GM23248 (cell line): ENCODE measurements around the gene SERPINH1. TPM values are rescaled to one million over a fixed set of nuclear protein-coding genes. Genes with fewer than 3 reads are reported as not detected.

Experiments used
- DNase-seq: peaks from one replicate; pipeline ENCODE4 v3.0.0-alpha.2; 2015
- H2AFZ ChIP-seq: fragments of 200-600 bp; sonication (generic); 2 replicates; pipeline ENCODE4 v1.6.1; 2016; ENCODE audit warnings: antibody characterized with exemption
- H3F3A ChIP-seq: fragments of 200-600 bp; sonication (generic); 2 replicates; pipeline ENCODE4 v1.6.1; 2016; ENCODE audit warnings: mild to moderate bottlenecking, antibody characterized with exemption, mixed run types; ENCODE audit not compliant: insufficient read depth
- H3K27ac ChIP-seq: fragments of 200-600 bp; sonication (generic); 2 replicates; pipeline ENCODE4 v1.5.1; 2016; ENCODE audit warnings: mild to moderate bottlenecking
- H3K27me3 ChIP-seq: fragments of 200-600 bp; sonication (generic); replicated peaks from 2 replicates; pipeline ENCODE4 v1.6.1; 2016; ENCODE audit warnings: mild to moderate bottlenecking; ENCODE audit not compliant: insufficient read depth
- H3K36me3 ChIP-seq: fragments of 200-600 bp; sonication (generic); 2 replicates; pipeline ENCODE4 v1.6.1; 2016; ENCODE audit warnings: low read depth, mild to moderate bottlenecking
- H3K4me1 ChIP-seq: fragments of 200-600 bp; sonication (generic); 2 replicates; pipeline ENCODE4 v1.6.1; 2016; ENCODE audit warnings: mild to moderate bottlenecking; ENCODE audit not compliant: insufficient read depth
- H3K4me2 ChIP-seq: fragments of 200-600 bp; sonication (generic); one replicate; pipeline ENCODE4 v1.6.1; 2016; ENCODE audit warnings: mild to moderate bottlenecking; ENCODE audit not compliant: unreplicated experiment
- H3K4me3 ChIP-seq: fragments of 200-600 bp; sonication (generic); 2 replicates; pipeline ENCODE4 v1.5.1; 2016; ENCODE audit warnings: mild to moderate bottlenecking
- H3K79me2 ChIP-seq: fragments of 200-600 bp; sonication (generic); 2 replicates; pipeline ENCODE4 v1.6.1; 2016; ENCODE audit warnings: mild to moderate bottlenecking; ENCODE audit not compliant: insufficient read depth
- H3K9ac ChIP-seq: fragments of 200-600 bp; sonication (generic); 2 replicates; pipeline ENCODE4 v1.6.1; 2016; ENCODE audit warnings: mild to moderate bottlenecking
- H3K9me2 ChIP-seq: fragments of 200-600 bp; sonication (generic); 2 replicates; pipeline ENCODE4 v1.6.1; 2016; ENCODE audit warnings: mixed run types, mild to moderate bottlenecking, moderate library complexity; ENCODE audit not compliant: insufficient read depth
- H3K9me3 ChIP-seq: fragments of 200-600 bp; sonication (generic); one replicate; pipeline ENCODE4 v1.6.1; 2017; ENCODE audit warnings: low read depth
- H4K20me1 ChIP-seq: fragments of 200-600 bp; sonication (generic); 2 replicates; pipeline ENCODE4 v1.6.0; 2016; ENCODE audit not compliant: insufficient read depth
- EZH2 ChIP-seq: fragments of 200-600 bp; sonication (generic); IDR thresholded peaks from 2 replicates; pipeline ENCODE4 v1.6.1; 2018; ENCODE audit warnings: antibody characterized with exemption, mild to moderate bottlenecking; ENCODE audit not compliant: insufficient read depth, poor library complexity, severe bottlenecking
- EZH2phosphoT487 ChIP-seq: fragments of 200-600 bp; sonication (generic); IDR thresholded peaks from 2 replicates; pipeline ENCODE4 v1.6.1; 2018; ENCODE audit warnings: antibody characterized with exemption, moderate library complexity, mild to moderate bottlenecking, low read depth; ENCODE audit not compliant: insufficient read depth
- WGBS, 2 experiments: methylation state at CpG; one replicate each; pipeline ENCODE4 v1.1.6; 2015 to 2017; ENCODE audit warnings: low lambda C conversion rate in 2 of 2, low coverage in 1 of 2; ENCODE audit errors: missing lambda C conversion rate in 2 of 2; 5-methylcytosine and 5-hydroxymethylcytosine counted together
- in situ Hi-C: fragments of 300-500 bp; cut with MboI; formaldehyde crosslinking; loops from 2 replicates; pipeline ENCODE4 v1.15.0; 2020
- polyA plus RNA-seq: library from polyadenylated mRNA; unstranded; fragments of >200 nt; fragmentation: Nextera tagmentation; extraction: Ambion mirVana; gene quantifications from 2 replicates; pipeline ENCODE4 v1.2.1, GENCODE V29; 2016
- total RNA-seq: library from RNA; depleted of rRNA; stranded (reverse); fragments of >200 nt; shearing (Covaris generic); gene quantifications from 2 replicates; pipeline ENCODE4 v1.2.3, GENCODE V29; 2014

SERPINH1 gene
- total and polyA plus RNA-seq, 2 experiments from 2014 or later, result 520 to 1,872 TPM

- Histone ChIP-seq H3K4me3 (no peak overlapping the region), H3K27ac (no peak overlapping the region), H3F3A (no peaks in the 10 kb centered on the region), H3K79me2 (no peaks in the 10 kb centered on the region), H3K4me1 (no peaks in the 10 kb centered on the region), H4K20me1 (no peaks in the 10 kb centered on the region), H3K27me3 (no peaks in the 10 kb centered on the region), H3K4me2 (no peak overlapping the region), H3K9me3 (no peaks in the 10 kb centered on the region), H3K36me3 (no peaks in the 10 kb centered on the region), H3K9me2 (no peaks in the 10 kb centered on the region), H3K9ac (no peak overlapping the region), H2AFZ (no peak overlapping the region)
- WGBS, 2 experiments, result 84 to 85% methylated on average over 6 of the region's 6 CpGs
- TF ChIP-seq EZH2 (no peak), EZH2phosphoT487 (no peak)
- in situ Hi-C loops, result no loop called here
- no peak for DNase-seq
Observed at GRCh38 chr11:75543806-75544205, 18.2 kb upstream of the SERPINH1 start.

GRCh38 chr11:75547177-75547576 is 14.9 kb upstream of the SERPINH1 start:
- Histone ChIP-seq H3K9me3 (no peaks in the 10 kb centered on the region), H3K9me2 (no peaks in the 10 kb centered on the region), H3K9ac (no peak overlapping the region), H3K4me2 (no peak overlapping the region), H2AFZ (no peak overlapping the region), H3F3A (no peaks in the 10 kb centered on the region), H3K4me1 (no peaks in the 10 kb centered on the region), H3K27me3 (no peaks in the 10 kb centered on the region), H3K36me3 (no peaks in the 10 kb centered on the region), H3K79me2 (no peaks in the 10 kb centered on the region), H3K4me3 (no peak overlapping the region), H3K27ac (no peak overlapping the region), H4K20me1 (no peaks in the 10 kb centered on the region)
- no peak for TF ChIP-seq EZH2
- TF ChIP-seq EZH2phosphoT487, result no peak
- no peak for DNase-seq
- WGBS, 2 experiments, result 63% methylated on average over 1 of the region's 1 CpG
- in situ Hi-C loops, result no loop called here

GRCh38 chr11:75547617-75548058 is 14.4 kb upstream of the SERPINH1 start:
- no peak overlapping the region for H3K27ac ChIP-seq
- H3K4me2 ChIP-seq, result no peak overlapping the region
- WGBS, 2 experiments, result 19 to 22% methylated on average over 7 of the region's 7 CpGs
- H4K20me1 ChIP-seq, result no peaks in the 10 kb centered on the region
- H3K79me2 ChIP-seq, result no peaks in the 10 kb centered on the region
- TF ChIP-seq EZH2phosphoT487 (no peak), EZH2 (no peak)
- peak overlapping the region; percentile 26; the same call in 1 of the 2 replicates for H2AFZ ChIP-seq
- no peaks in the 10 kb centered on the region for H3K36me3 ChIP-seq
- no peaks in the 10 kb centered on the region for H3K27me3 ChIP-seq
- no peaks in the 10 kb centered on the region for H3K4me1 ChIP-seq
- H3K9ac ChIP-seq, result no peak overlapping the region
- no peak overlapping the region for H3K4me3 ChIP-seq
- H3K9me3 ChIP-seq, result no peaks in the 10 kb centered on the region
- in situ Hi-C loops, result no loop called here
- H3F3A ChIP-seq, result no peaks in the 10 kb centered on the region
- DNase-seq, result peak; percentile 81
- H3K9me2 ChIP-seq, result no peaks in the 10 kb centered on the region

DNA sequence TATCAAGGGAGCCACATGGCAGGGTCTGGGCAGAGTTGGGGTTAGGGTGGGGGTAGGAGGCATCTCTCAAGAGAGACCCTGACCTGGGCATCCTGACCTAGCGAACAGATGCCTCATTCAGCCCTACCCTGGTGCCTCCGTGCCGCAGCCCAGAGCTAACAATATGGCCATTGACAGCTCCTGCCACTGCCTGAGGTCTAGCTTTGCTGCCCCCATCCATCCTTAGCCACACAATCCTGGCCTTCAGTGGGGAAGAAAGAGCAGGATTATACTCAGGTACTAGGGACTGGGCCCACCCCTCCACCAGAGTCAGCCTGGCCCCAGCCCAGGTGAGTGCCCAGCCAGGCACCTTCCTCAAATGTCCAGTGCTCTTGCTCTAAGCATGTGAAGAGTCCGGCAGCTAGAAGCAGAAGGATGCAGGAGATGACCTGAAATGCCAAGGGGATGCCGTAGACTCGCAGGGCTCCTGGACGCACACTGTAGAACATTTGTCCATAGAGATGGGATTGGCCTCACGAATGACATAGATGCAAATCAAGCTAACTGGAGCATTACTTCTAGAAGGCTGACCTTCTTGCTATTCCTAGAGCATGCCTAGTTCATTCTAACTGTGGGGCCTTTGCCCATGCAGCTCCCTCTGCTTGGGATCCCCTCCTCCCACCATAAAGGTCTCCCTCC is 13.3 kb upstream of the SERPINH1 start:
- no peaks in the 10 kb centered on the region for H3K9me3 ChIP-seq
- 0 out of 2 replicates have a peak, but pooled peaks cover under 1% of the 10 kb centered on the region for H3K4me1 ChIP-seq
- no peak overlapping the region for H3K4me3 ChIP-seq
- peaks cover 4% of the 10 kb centered on the region; the same call in 1 of the 2 replicates for H3F3A ChIP-seq
- H3K27ac ChIP-seq, result no peak overlapping the region
- no peaks in the 10 kb centered on the region for H3K79me2 ChIP-seq
- no peak overlapping the region for H3K4me2 ChIP-seq
- H3K36me3 ChIP-seq, result no peaks in the 10 kb centered on the region
- TF ChIP-seq EZH2phosphoT487, result no peak
- DNase-seq, result no peak
- H3K9me2 ChIP-seq, result no peaks in the 10 kb centered on the region
- no peaks in the 10 kb centered on the region for H3K27me3 ChIP-seq
- WGBS, 2 experiments, result 83 to 93% methylated on average over 8 of the region's 8 CpGs
- no peak overlapping the region for H2AFZ ChIP-seq
- in situ Hi-C loops, result no loop called here
- no peaks in the 10 kb centered on the region for H4K20me1 ChIP-seq
- no peak overlapping the region for H3K9ac ChIP-seq
